GM21786 (cell line): Measurements from ENCODE around the gene KRTAP12-3.
"Not testable (repeated sequence)": the region's sequence is repeated elsewhere in the genome, so short reads cannot be mapped to it uniquely, and the experiment has no call there.

Experiments used
- ATAC-seq: cut with Tn5 transposase; IDR thresholded peaks from one replicate; pipeline ENCODE4 v1.9.1; 2021; ENCODE audit not compliant: unreplicated experiment

The KRTAP12-3 gene

DNA sequence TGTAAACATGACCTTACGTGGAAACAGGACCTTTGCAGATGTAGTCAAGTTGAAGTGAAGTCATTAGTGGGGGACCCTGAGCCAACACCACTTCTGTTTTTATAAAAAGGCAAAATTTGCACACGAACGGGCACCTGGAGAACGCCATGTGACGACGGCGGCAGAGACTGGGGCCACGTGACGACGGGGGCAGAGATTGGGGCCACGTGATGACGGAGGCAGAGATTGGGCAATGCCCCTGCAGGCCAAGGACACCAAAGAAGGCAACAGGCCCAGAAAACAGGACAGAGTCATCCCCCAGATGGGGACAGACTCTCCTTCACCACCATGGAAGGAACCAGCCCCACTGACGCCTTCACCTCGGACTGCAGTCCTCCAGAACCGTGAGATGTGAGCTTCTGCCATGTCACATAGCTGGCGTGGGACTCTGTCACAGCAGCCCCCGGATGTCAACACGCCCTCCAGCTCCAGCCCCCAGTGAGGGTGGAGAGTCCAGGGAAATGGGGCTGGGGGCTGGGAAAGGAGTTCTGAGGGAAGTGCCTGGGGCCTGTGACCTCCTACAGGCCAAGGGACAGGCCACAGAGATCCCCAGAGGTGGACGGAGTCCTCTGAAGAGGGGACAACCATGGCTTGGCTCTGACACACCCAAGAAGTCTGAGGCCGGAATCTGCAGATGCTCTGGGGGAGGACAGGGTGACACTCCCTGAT, 7.3 kb upstream of the KRTAP12-3 start:
- ATAC-seq, result no peak

DNA sequence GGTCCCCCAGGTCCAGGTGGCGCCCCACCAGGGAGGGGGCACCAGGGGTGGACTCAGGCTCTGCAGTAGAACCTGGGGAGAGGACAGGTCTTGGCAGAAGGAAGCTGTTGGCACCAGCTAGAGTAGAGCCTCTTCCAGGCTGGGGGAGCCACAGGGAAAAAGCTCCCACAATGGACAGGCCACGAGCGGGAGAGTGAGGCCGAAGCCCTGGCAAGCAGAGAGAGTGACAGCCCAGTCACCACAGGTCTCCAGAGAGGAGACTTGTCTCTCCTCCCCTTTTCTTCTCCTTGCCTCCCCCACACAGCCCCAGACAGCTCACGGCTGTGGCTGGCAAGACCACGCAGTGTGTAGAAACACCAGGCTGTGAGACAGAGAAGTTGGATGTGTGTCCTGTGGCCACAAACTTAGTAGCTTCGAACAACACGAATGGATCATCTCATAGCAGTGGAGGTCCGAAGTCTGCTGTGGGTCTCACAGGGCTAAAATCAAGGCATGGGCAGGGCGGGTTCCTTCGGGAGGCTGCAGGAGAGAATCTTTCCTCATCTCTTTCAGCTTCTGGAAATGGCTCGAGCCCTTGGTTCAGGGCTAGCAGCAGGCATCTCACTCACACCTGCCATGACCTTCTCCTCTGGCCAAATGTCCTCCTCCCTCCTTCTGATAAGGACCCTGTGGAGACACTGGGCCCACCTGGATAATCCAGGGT, 6.6 kb upstream of the KRTAP12-3 start:
- ATAC-seq, result no peak

GRCh38 chr21:44653123-44653522, 4.6 kb upstream of the KRTAP12-3 start:
- ATAC-seq, result no peak

- no peak for ATAC-seq
Measured at GRCh38 chr21:44653656-44654575, 3.8 kb upstream of the KRTAP12-3 start.

GRCh38 chr21:44654576-44655175, 3.1 kb upstream of the KRTAP12-3 start, which contains the start of gene KRTAP12-4:
TSS of gene KRTAP12-4 (minus strand) at chr21:44654659. CDS start at chr21:44654614, 45 bp downstream.
- no peak for ATAC-seq

- no peak for ATAC-seq
Measured at GRCh38 chr21:44656868-44657267, 864 bp upstream of the KRTAP12-3 start.

GRCh38 chr21:44658541-44658910, 794 bp downstream of the KRTAP12-3 start:
- no peak for ATAC-seq

DNA sequence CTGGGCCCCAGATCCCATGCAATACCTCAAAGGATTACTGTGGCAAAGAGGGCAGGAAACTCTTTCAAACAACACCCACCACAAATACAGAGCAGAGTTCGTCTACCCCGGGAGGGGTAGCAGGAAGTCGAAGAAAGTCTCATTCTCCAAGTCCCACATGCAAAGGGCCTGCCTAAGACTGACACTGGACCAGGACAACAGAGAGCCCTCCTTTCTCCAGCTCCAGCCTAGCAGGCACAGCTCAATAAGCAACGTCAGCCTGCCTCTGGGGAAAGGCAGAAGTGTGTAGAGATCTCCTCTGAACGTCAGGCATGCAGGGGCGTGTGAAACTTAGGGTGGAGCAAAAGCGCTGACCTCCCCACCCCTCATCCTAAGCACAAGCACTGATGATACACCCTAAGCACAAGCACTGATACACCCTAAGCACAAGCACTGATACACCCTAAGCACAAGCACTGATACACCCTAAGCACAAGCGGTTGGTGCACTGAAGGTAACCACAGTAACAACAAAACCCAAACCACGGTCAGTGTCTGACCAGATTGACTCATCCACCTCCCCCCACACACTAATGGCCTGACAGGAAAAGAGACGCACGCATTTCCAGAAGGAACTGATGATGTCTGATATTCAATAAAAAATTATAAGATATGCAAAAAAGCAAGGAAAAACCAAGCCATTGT, 1.3 kb downstream of the KRTAP12-3 start:
- ATAC-seq, result no peak

DNA sequence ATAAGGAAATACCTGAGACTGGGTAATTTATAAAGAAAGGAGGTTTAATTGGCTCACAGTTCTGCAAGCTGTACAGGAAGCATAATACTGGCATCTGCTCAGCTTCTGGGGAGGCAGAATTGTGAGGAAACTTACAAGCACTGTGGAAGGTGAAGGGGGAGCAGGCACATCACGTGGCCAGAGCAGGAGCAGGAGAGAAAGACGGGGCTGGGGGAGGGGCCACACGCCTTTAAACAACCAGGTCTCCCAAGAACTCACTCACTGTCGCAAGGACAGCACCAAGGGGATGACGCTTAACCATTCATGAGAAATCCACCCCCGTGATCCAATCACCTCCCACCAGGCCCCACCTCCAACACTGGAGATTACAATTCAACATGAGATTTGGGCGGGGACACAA, 3.8 kb downstream of the KRTAP12-3 start:
- ATAC-seq, result not testable (repeated sequence)

DNA sequence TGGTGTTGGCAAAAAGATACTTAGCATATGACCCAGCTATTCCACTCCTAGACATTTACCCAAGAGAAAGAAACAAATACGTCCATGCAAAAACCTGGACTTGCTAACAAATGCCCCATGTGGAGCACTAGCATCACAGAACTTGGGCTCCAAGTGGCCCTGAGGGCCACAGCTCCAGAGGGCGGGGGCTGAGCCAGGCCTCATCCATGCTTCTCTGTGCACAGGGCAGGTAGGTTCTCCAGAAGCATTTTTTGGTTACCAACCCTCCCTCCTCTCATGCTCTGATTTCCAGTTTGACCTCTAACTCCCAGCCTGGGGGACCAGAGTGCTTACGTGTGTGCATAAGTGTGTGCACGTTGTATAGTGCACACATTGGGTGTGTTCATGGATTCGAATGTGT, 7.0 kb downstream of the KRTAP12-3 start:
- no peak for ATAC-seq

GRCh38 chr21:44666401-44667320, 8.9 kb downstream of the KRTAP12-3 start, which contains the start of gene KRTAP12-2:
TSS of gene KRTAP12-2 (minus strand) at chr21:44666927. CDS start at chr21:44666886, 41 bp downstream.
- no peak for ATAC-seq

DNA sequence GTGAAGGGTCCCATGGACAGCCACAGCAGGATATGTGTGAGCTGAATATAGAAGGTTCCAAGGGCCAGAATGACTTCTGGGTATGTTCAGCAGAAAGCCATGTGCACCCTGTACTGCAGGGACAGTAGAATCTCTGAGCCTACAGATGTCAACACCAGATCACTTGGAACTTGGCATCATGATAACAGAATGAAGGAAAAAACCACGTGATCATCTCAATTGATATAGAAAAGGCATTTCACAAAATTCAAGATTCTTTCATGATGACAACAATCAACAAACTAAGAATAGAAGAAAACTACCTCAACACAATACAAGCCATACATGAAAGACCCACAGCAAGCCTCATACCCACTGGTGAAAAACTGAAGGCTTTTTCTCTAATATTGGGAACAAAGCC, 9.9 kb downstream of the KRTAP12-3 start:
- ATAC-seq, result no peak

DNA sequence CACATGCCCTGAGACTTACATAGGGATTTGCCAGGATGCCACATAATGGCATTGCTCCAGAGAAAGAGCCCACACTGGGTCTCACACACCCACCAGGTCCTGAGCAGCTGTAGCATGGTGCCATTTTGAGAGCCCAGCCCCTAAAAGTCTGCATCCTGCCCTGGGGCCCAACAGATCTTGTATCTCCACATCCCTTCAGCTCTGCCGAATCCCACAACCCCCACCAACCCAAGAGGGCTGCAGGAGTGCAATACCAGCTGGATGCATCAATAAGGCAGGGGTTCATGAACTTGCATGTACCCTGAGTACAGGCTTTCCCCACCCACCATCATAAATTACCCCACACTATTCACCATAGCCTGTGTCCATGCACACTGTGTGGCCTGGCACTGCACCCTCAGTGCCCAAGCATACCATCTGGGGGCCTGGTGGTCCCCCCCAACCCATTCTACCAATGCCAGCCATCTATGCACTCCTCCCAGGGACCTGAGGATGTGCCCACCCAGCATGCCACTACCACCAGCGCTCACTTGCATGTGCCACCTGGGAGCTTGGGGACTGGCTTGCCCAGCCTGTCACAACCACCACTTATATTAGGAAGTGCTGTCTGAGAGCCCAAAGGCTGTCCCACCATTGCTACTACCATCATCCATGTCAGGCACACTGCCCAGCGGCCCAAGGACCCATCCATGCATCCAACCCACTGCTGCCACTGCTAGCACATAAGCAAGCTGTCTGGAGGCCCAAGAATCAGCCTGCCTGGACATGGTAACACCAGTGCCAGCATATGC, 13.1 kb downstream of the KRTAP12-3 start:
- ATAC-seq, result no peak

- no peak for ATAC-seq
Measured at GRCh38 chr21:44671911-44672310, 14.2 kb downstream of the KRTAP12-3 start.

DNA sequence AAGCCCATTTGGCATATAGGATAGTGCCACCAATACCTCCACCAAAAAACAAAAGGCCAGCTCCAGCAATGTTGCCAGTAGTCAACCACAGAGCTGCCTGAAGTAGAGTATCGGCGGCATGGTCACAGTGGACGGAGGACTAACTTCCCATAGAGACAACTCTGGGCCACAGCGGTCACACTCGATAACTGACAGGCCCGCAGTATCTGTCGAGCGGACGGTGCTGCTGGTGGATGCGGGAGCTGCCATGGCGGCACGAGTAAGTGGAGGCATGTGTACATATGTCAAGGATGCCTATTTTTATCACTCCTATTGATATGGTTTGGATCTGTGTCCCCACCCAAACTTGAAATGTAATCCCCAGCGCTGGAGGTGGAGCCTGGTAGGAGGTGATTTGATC, 20.1 kb downstream of the KRTAP12-3 start:
- ATAC-seq, result no peak

DNA sequence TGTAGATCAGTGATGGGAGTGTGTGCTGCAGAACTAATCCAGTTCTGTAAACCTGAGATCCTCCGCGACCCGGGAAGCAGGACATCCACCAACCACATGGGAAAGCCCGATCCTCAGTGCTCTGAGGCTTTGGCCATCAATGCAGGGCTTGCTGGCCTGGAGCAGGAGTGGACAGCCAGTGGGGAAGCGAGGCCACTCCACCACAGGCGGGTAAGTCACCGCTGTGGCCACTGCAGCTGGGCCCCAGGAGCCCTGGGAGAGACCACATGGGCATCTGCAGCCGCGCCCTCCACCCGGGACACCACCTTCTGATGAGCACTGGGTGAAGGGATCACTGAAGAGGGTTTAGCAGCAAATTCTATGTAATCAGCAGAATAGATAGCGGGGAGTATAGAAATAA, 23.4 kb downstream of the KRTAP12-3 start:
- no peak for ATAC-seq

DNA sequence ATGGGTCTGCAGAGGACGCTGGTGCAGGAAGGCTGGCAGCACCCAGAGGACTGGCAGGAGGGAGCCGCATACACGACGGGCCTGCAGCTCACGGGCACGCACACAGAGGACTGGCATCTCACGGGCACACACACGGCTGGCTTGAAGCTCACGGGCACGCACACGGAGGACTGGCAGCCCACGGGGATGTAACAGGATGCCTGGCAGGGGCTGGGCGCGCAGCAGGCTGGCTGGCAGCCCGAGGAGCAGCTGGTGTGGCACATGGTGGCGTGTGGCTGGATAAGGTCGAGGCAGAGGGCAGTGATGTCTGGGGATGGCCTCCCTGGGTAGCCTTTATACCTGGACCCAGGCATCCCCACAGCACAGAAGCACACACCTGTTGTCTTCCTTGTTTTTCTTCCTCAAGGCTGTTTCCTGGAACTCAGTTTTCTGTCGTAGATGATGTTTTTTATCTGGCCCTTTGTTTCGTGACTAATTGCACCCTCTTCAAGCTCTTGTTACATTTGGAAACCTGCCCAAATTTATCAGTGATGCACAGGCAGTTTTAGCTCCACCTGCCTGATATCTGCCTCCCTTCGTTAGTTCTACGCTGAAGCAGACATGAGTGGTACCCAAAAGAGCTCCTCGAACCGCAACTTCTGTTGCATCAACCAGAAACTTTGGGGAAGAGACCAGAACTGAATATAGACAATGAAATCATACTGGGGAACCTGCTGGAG, 24.3 kb downstream of the KRTAP12-3 start, which contains the start of gene KRTAP12-1:
Gene KRTAP12-1, minus strand, starts transcription at position 303 of the 719 bp plus-strand sequence. Its CDS starts 40 bp downstream, at position 263.
- ATAC-seq, result no peak
